Fibroblast of the aortic adventitia (primary cell): ENCODE results near the gene MRPL37. TPM values are rescaled to one million over a fixed set of nuclear protein-coding genes. Genes with fewer than 3 reads are reported as not detected.

Source experiments
- DNase-seq: peaks from one replicate; pipeline ENCODE4 v3.0.0-alpha.2; 2010; ENCODE audit warnings: low read depth
- H3K4me3 ChIP-seq: 2 replicates; pipeline ENCODE4 v1.5.1; 2011; ENCODE audit warnings: low read depth, mild to moderate bottlenecking, control low read depth, low read length, moderate library complexity
- total RNA-seq: library from RNA; depleted of rRNA; stranded (reverse); fragments of >200 nt; gene quantifications from 2 replicates; pipeline ENCODE4 v1.2.3, GENCODE V29; 2012; ENCODE audit warnings: low replicate concordance
- TF ChIP-seq, protein P1 (sequence below): IDR thresholded peaks from 2 replicates; pipeline ENCODE4 v1.5.1; 2011; ENCODE audit warnings: mild to moderate bottlenecking, low read length, control low read depth, inconsistent platforms; ENCODE audit not compliant: insufficient read depth

MRPL37 gene
- total RNA-seq, 1 donor, result 98.7 TPM

GRCh38 chr1:54266195-54266594 is 66.2 kb downstream of the MRPL37 start:
- no peak for DNase-seq
- no peak overlapping the region for H3K4me3 ChIP-seq
- TF ChIP-seq, protein P1, sequence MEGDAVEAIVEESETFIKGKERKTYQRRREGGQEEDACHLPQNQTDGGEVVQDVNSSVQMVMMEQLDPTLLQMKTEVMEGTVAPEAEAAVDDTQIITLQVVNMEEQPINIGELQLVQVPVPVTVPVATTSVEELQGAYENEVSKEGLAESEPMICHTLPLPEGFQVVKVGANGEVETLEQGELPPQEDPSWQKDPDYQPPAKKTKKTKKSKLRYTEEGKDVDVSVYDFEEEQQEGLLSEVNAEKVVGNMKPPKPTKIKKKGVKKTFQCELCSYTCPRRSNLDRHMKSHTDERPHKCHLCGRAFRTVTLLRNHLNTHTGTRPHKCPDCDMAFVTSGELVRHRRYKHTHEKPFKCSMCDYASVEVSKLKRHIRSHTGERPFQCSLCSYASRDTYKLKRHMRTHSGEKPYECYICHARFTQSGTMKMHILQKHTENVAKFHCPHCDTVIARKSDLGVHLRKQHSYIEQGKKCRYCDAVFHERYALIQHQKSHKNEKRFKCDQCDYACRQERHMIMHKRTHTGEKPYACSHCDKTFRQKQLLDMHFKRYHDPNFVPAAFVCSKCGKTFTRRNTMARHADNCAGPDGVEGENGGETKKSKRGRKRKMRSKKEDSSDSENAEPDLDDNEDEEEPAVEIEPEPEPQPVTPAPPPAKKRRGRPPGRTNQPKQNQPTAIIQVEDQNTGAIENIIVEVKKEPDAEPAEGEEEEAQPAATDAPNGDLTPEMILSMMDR, result no peak

GRCh38 chr1:54266908-54267307 is 66.9 kb downstream of the MRPL37 start:
- no peak overlapping the region for H3K4me3 ChIP-seq
- DNase-seq, result no peak
- TF ChIP-seq, protein P1, result no peak

Other genes starting within 250 kb of the MRPL37 start
- not detected in 2 replicates for gene LDLRAD1, start 182.0 kb upstream of the MRPL37 start, total RNA-seq
- gene TMEM59, start 147.0 kb upstream of the MRPL37 start, total RNA-seq, result 278 and 356 TPM in 2 replicates
- 5.4 and 5.5 TPM in 2 replicates for gene TCEANC2, start 146.6 kb upstream of the MRPL37 start, total RNA-seq
- gene CDCP2, start 47.2 kb upstream of the MRPL37 start, total RNA-seq, result not detected in 2 replicates
- 10.9 and 15.4 TPM in 2 replicates for gene CYB5RL, start 137 bp upstream of the MRPL37 start, total RNA-seq
- 7.7 and 11.7 TPM in 2 replicates for gene SSBP3, start 206.2 kb downstream of the MRPL37 start, total RNA-seq